H9 (cell line): ENCODE data around the gene MSI2. TPM values are rescaled to one million over a fixed set of nuclear protein-coding genes. Genes with fewer than 3 reads are reported as not detected.

Experiments
- DNase-seq: peaks from one replicate; pipeline ENCODE4 v3.0.0-alpha.2; 2017
- H2AFZ ChIP-seq: one replicate; pipeline ENCODE4 v1.6.1; 2013; ENCODE audit warnings: mild to moderate bottlenecking, low read length, control low read depth, moderate library complexity
- H2AK5ac ChIP-seq: 2 replicates; pipeline ENCODE4 v1.6.1; 2013; ENCODE audit warnings: low read length, control low read depth, mixed read lengths; ENCODE audit not compliant: insufficient read length
- H2BK120ac ChIP-seq: one replicate; pipeline ENCODE4 v1.6.1; 2013; ENCODE audit warnings: low read depth, mild to moderate bottlenecking, low read length, control low read depth, inconsistent platforms; ENCODE audit not compliant: poor library complexity, severe bottlenecking
- H2BK12ac ChIP-seq: 2 replicates; pipeline ENCODE4 v1.6.1; 2013; ENCODE audit warnings: low read length, control low read depth, mixed read lengths, low read depth; ENCODE audit not compliant: insufficient read length
- H2BK15ac ChIP-seq: 2 replicates; pipeline ENCODE4 v1.6.1; 2013; ENCODE audit warnings: low read depth, low read length, control low read depth
- H2BK20ac ChIP-seq: one replicate; pipeline ENCODE4 v1.6.1; 2013; ENCODE audit warnings: low read depth, mild to moderate bottlenecking, low read length, control low read depth, inconsistent platforms; ENCODE audit not compliant: poor library complexity, severe bottlenecking
- H2BK5ac ChIP-seq: 2 replicates; pipeline ENCODE4 v1.6.1; 2013; ENCODE audit warnings: low read length, control low read depth, mixed read lengths; ENCODE audit not compliant: insufficient read length
- H3K14ac ChIP-seq: 2 replicates; pipeline ENCODE4 v1.6.1; 2013; ENCODE audit warnings: low read length, control low read depth; ENCODE audit not compliant: insufficient read depth
- H3K18ac ChIP-seq: 2 replicates; pipeline ENCODE4 v1.6.1; 2013; ENCODE audit warnings: low read depth, mild to moderate bottlenecking, mixed read lengths, low read length, control low read depth; ENCODE audit not compliant: insufficient read length
- H3K23ac ChIP-seq: 2 replicates; pipeline ENCODE4 v1.6.1; 2013; ENCODE audit warnings: low read length, control low read depth, mixed read lengths, low read depth; ENCODE audit not compliant: insufficient read length
- H3K23me2 ChIP-seq: 2 replicates; pipeline ENCODE4 v1.6.1; 2013; ENCODE audit warnings: low read depth, mild to moderate bottlenecking, mixed read lengths, low read length, control low read depth; ENCODE audit not compliant: insufficient read length, poor library complexity, severe bottlenecking
- H3K27ac ChIP-seq: 2 replicates; pipeline ENCODE4 v1.5.1; 2013; ENCODE audit warnings: low read length, control low read depth, mixed read lengths, low read depth; ENCODE audit not compliant: insufficient read length
- H3K27me3 ChIP-seq: 2 replicates; pipeline ENCODE4 v1.6.1; 2013; ENCODE audit warnings: low read length, control low read depth, inconsistent platforms; ENCODE audit not compliant: insufficient read depth
- H3K4ac ChIP-seq: 2 replicates; pipeline ENCODE4 v1.6.1; 2013; ENCODE audit warnings: low read depth, mild to moderate bottlenecking, control low read depth, inconsistent platforms, low read length, moderate library complexity
- H3K4me1 ChIP-seq: 2 replicates; pipeline ENCODE4 v1.6.1; 2013; ENCODE audit warnings: low read length, control low read depth, inconsistent platforms; ENCODE audit not compliant: insufficient read depth
- H3K4me2 ChIP-seq: 2 replicates; pipeline ENCODE4 v1.6.1; 2013; ENCODE audit warnings: low read length, control low read depth, mixed read lengths; ENCODE audit not compliant: insufficient read length, insufficient read depth
- H3K56ac ChIP-seq: 2 replicates; pipeline ENCODE4 v1.6.1; 2013; ENCODE audit warnings: low read depth, mild to moderate bottlenecking, mixed read lengths, low read length, control low read depth; ENCODE audit not compliant: insufficient read length
- H3K79me1 ChIP-seq: 2 replicates; pipeline ENCODE4 v1.6.1; 2013; ENCODE audit warnings: low read depth, mild to moderate bottlenecking, moderate library complexity, low read length, control low read depth, inconsistent platforms; ENCODE audit not compliant: insufficient read depth, poor library complexity, severe bottlenecking
- H3K79me2 ChIP-seq: 2 replicates; pipeline ENCODE4 v1.6.1; 2013; ENCODE audit warnings: low read length, control low read depth, inconsistent platforms; ENCODE audit not compliant: insufficient read depth
- H3K9ac ChIP-seq: 2 replicates; pipeline ENCODE4 v1.6.1; 2013; ENCODE audit warnings: low read length, control low read depth, mixed read lengths; ENCODE audit not compliant: insufficient read length; ENCODE audit errors: extremely low read depth
- H3K9me3 ChIP-seq: one replicate; pipeline ENCODE4 v1.6.1; 2013; ENCODE audit warnings: low read depth, low read length, inconsistent platforms; ENCODE audit not compliant: control insufficient read depth
- H3T11ph ChIP-seq: one replicate; pipeline ENCODE4 v1.6.1; 2013; ENCODE audit warnings: mild to moderate bottlenecking, low read length, control low read depth, inconsistent platforms
- H4K20me1 ChIP-seq: one replicate; pipeline ENCODE4 v1.6.1; 2013; ENCODE audit not compliant: control insufficient read depth, insufficient read length, insufficient read depth
- H4K5ac ChIP-seq: 2 replicates; pipeline ENCODE4 v1.6.1; 2013; ENCODE audit warnings: low read depth, mild to moderate bottlenecking, mixed read lengths, low read length, control low read depth; ENCODE audit not compliant: insufficient read length
- H4K8ac ChIP-seq: replicated peaks from 2 replicates; pipeline ENCODE4 v1.6.1; 2013; ENCODE audit warnings: low read length, control low read depth, mixed read lengths, low read depth; ENCODE audit not compliant: insufficient read length
- H4K91ac ChIP-seq: 2 replicates; pipeline ENCODE4 v1.6.1; 2013; ENCODE audit warnings: low read depth, mild to moderate bottlenecking, moderate library complexity, mixed read lengths, low read length, control low read depth; ENCODE audit not compliant: insufficient read length
- H3K27ac Mint-ChIP-seq, 3 experiments: 2 replicates in 2 of 3; 3 replicates in 1 of 3; pipeline ENCODE4 v1.8.0; 2020 to 2021; ENCODE audit warnings: mixed read lengths in 3 of 3, mild to moderate bottlenecking in 1 of 3, moderate library complexity in 1 of 3
- H3K27me3 Mint-ChIP-seq: 2 replicates; pipeline ENCODE4 v1.8.0; 2021; ENCODE audit warnings: low read depth, mild to moderate bottlenecking, moderate library complexity, mixed read lengths
- H3K36me3 Mint-ChIP-seq, 3 experiments: 2 replicates in 2 of 3; 3 replicates in 1 of 3; pipeline ENCODE4 v1.8.0; 2020 to 2021; ENCODE audit warnings: low read depth in 3 of 3, mixed read lengths in 3 of 3; ENCODE audit not compliant: insufficient read depth in 1 of 3
- H3K4me1 Mint-ChIP-seq, 2 experiments: 2 replicates each; pipeline ENCODE4 v1.8.0; 2020; ENCODE audit warnings: mixed read lengths in 2 of 2
- H3K4me3 Mint-ChIP-seq, 2 experiments: 2 replicates in 1 of 2; 3 replicates in 1 of 2; pipeline ENCODE4 v1.8.0; 2020 to 2021; ENCODE audit warnings: mild to moderate bottlenecking in 2 of 2, mixed read lengths in 2 of 2, moderate library complexity in 1 of 2
- H3K9me3 Mint-ChIP-seq, 2 experiments: 2 replicates in 1 of 2; 3 replicates in 1 of 2; pipeline ENCODE4 v1.8.0; 2020; ENCODE audit warnings: mild to moderate bottlenecking in 2 of 2, mixed read lengths in 2 of 2, moderate library complexity in 1 of 2
- CTCF ChIP-seq: fragments of 200-600 bp; sonication (generic); conservative IDR thresholded peaks from 3 replicates; pipeline ENCODE4 v1.8.0; 2021; ENCODE audit warnings: antibody characterized with exemption, mild to moderate bottlenecking
- WGBS: extraction: QIAGEN DNeasy Blood & Tissue Kit; methylation state at CpG from one replicate; pipeline ENCODE4 v1.1.7; 2013; ENCODE audit warnings: missing lambda C conversion rate, low lambda C conversion rate, mixed read lengths; ENCODE audit not compliant: insufficient read length; ENCODE audit errors: extremely low coverage; 5-methylcytosine and 5-hydroxymethylcytosine counted together
- total RNA-seq: library from RNA; stranded (reverse); gene quantifications from 2 replicates; pipeline ENCODE4 v1.2.1, GENCODE V29; 2021

MSI2 gene
- total RNA-seq, 1 experiment from 2014 or later: 98.5 TPM

GRCh38 chr17:57704448-57704847 is 448.1 kb downstream of the MSI2 start:
- no peaks in the 10 kb centered on the region for H3K79me2 ChIP-seq
- no peak overlapping the region for H2BK12ac ChIP-seq
- H3K4me3 Mint-ChIP-seq: no peak overlapping the region
- H3K4me1 ChIP-seq: no peaks in the 10 kb centered on the region
- no peaks in the 10 kb centered on the region for H3K23me2 ChIP-seq
- H2AK5ac ChIP-seq: no peak overlapping the region
- H3K27ac ChIP-seq: no peak overlapping the region
- no peaks in the 10 kb centered on the region for H3K79me1 ChIP-seq
- H3K14ac ChIP-seq: no peak overlapping the region
- no peak overlapping the region for H3K4me2 ChIP-seq
- no peak overlapping the region for H2BK20ac ChIP-seq
- H4K20me1 ChIP-seq: no peaks in the 10 kb centered on the region
- no CpG with 5 or more reads among the region's 1 CpG for WGBS
- peaks cover 22 to 31% of the 10 kb centered on the region in 2 experiments for H3K4me1 Mint-ChIP-seq
- no peak overlapping the region for H3K23ac ChIP-seq
- no peak overlapping the region for H2BK5ac ChIP-seq
- no peak overlapping the region for H3K18ac ChIP-seq
- H2BK120ac ChIP-seq: no peak overlapping the region
- peaks cover 16% of the 10 kb centered on the region for H3K27me3 Mint-ChIP-seq
- DNase-seq: no peak
- no peaks in the 10 kb centered on the region for H3K9me3 ChIP-seq
- H3K27me3 ChIP-seq: no peaks in the 10 kb centered on the region
- no peak overlapping the region for H2AFZ ChIP-seq
- H4K5ac ChIP-seq: no peak overlapping the region
- no peak overlapping the region for H3K27ac Mint-ChIP-seq
- no peak overlapping the region for H3K56ac ChIP-seq
- TF ChIP-seq CTCF: no peak
- no peak overlapping the region for H4K8ac ChIP-seq
- no peak overlapping the region for H3K9ac ChIP-seq
- no peak overlapping the region for H4K91ac ChIP-seq
- no peak overlapping the region for H2BK15ac ChIP-seq
- H3K36me3 Mint-ChIP-seq: no peaks in the 10 kb centered on the region
- H3K4ac ChIP-seq: no peak overlapping the region
- no peak overlapping the region for H3T11ph ChIP-seq
- no peaks in the 10 kb centered on the region for H3K9me3 Mint-ChIP-seq
